Stimulated activated naive CD8-positive, alpha-beta T cell treated with anti-CD3 and anti-CD28 coated beads, Interleukin-15, Interleukin-2, amounts not matched to agents 100 U/mL and 50 U/mL, for 24 hours (primary cell): ENCODE data around the gene TMEM38B.
"Not testable (repeated sequence)": the region's sequence is repeated elsewhere in the genome, so short reads cannot be mapped to it uniquely, and the experiment has no call there.

ENCODE experiments used
- ATAC-seq: fragments of 150-1000 bp; cut with Tn5 transposase; one replicate; pipeline ENCODE4 v1.10.0; 2021
- DNase-seq: peaks from one replicate; pipeline ENCODE4 v3.0.0; 2021

The TMEM38B gene

GRCh38 chr9:105681724-105682123 lies 12.6 kb upstream of the TMEM38B start:
- ATAC-seq (no peak), DNase-seq (no peak)

DNA sequence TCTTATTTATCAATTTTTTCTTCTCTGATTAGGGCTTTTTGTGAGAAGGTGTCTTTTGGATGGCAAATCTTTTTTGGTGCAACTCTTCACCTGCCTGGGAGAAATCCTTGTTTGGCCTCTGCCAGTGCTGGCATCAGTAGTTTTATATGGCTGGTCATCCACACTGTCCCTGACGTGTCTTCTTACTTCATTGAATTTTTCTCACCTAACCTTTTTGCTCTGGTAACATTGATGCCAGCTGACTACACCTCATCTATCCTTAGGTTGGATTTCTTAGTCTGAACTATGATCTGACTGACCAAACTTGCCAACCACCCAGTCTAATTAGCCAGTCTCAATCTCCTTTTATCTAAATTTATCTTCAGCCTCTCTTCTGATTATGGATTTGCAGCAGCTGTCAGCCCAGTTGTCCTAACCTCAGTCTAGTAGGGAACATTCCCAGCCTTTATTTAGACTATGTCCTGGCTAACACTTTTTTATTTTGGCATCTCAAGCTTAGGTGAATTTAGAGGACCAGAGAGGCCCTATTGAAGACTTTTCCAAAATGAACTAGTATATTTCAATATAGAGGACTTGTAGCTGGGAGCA lies 10.6 kb upstream of the TMEM38B start:
- DNase-seq (no peak), ATAC-seq (no peak)

DNA sequence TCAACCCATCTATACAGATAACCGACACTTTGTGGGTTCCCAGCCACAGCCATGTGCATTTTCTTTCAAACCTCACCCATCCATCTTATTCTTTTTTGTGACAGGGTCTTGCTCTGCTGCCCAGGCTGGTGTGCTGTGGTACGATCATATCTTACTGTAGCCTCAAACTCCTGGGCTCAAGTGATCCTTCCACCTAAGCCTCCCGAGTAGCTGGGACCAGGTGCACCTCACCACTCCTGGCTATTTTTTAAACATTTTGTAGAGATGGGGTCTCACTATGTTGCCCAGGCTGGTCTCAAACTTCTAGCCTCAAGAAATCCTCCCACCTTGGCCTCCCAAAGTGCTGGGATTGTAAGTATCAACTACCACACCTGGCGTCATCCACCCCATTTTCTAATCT lies 7.4 kb upstream of the TMEM38B start:
- ATAC-seq, result no peak
- DNase-seq, result no peak

- ATAC-seq, result no peak
Measured at GRCh38 chr9:105690742-105691141, 3.6 kb upstream of the TMEM38B start.

GRCh38 chr9:105693435-105694189 lies 729 bp upstream of the TMEM38B start:
- no peak for DNase-seq
- no peak for ATAC-seq

More at GRCh38 chr9:105690742-105691141, 3.6 kb upstream of the TMEM38B start:
- DNase-seq, result no peak

- DNase-seq (peak; percentile 57), ATAC-seq (peak; percentile 71)
Measured at GRCh38 chr9:105694848-105695581, 674 bp downstream of the TMEM38B start.

DNA sequence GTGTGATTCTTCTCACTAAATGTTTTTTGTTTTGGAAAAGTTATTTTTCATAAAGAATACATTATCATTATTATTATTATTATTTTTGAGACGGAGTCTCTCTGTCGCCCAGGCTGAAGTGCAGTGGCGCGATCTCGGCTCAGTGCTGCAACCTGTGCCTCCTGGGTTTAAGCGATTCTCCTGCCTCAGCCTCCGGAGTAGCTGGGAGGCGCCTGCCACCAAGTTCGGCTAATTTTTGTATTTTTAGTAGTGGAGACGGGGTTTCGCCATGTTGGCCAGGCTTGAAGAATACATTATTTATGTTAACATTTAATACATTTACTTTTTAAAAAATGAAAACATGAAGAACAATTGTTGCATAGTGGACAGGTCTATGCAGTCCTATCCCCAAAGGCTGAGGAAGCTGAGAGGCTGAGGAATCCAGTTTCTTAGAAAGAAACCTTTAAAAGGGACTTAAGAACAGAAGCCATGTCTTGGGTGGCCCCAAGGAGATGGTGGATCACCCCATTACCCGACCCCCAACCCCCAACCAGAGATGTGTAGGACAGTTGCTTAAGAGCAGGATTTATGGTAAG lies 2.0 kb downstream of the TMEM38B start:
- ATAC-seq (no peak), DNase-seq (no peak)

DNA sequence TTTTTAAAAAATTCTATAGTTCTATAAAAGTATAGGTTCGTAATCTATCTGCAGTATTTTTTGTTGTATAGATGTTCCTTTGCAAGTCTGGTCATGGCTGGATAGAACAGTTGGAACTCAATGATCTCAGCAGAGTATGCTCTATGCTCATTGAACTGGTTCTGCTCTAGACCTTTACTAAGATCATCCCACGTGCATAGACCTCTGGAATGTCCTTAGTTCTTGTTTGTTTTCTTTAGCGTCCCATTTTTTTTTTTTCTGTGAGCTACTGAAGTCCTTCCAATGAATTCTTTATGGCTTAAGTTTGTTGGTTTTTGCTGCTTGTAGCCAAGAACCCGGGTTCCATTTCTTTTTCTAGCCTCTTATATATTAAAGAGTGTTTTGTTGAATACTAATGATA lies 3.5 kb downstream of the TMEM38B start:
- DNase-seq (no peak), ATAC-seq (no peak)

GRCh38 chr9:105698348-105698870 lies 4.1 kb downstream of the TMEM38B start:
- no peak for ATAC-seq

DNA sequence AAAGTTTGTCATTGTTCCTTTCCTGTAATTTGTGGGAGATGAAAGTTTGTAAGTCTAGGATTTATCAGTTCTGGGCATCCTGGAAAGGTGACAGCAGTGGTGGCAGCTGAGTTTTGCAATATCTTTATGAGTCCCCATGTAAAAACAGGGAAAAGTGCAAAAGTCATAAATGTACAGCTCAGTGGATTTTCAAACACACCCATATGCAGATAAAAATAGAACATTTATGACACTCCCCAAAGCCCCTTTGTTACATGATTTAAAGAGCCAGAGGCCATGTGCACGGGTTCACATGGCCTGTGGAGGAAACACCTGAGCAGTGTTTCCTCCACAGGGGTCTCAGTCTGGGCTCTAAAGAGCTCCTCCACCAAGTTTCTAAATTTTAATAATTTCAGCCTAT lies 6.3 kb downstream of the TMEM38B start:
- ATAC-seq (no peak), DNase-seq (no peak)

More at GRCh38 chr9:105698348-105698870, 4.1 kb downstream of the TMEM38B start:
- no peak for DNase-seq

DNA sequence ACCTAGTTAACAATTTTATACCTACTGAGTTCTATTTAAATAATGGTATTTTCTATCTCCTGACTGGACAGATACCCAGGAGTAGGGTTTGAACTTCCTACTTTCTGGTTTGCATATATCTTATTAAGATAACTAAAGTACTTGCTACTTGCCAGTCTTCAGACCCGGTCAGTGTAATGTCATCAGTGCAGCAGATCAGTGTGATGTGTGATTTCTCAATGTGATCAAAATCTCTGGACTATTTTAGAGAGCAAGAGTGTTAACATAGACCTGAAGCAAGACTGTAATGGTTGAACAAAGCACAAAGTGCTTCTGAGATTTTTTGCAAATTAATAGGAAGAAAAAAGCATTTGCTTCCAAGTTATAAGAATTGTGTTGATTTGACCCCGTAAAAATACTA lies 6.8 kb downstream of the TMEM38B start:
- DNase-seq, result no peak
- no peak for ATAC-seq

GRCh38 chr9:105702207-105702606 lies 7.9 kb downstream of the TMEM38B start:
- DNase-seq (no peak), ATAC-seq (no peak)

GRCh38 chr9:105703638-105704037 lies 9.3 kb downstream of the TMEM38B start:
- not testable (repeated sequence) for ATAC-seq, DNase-seq

DNA sequence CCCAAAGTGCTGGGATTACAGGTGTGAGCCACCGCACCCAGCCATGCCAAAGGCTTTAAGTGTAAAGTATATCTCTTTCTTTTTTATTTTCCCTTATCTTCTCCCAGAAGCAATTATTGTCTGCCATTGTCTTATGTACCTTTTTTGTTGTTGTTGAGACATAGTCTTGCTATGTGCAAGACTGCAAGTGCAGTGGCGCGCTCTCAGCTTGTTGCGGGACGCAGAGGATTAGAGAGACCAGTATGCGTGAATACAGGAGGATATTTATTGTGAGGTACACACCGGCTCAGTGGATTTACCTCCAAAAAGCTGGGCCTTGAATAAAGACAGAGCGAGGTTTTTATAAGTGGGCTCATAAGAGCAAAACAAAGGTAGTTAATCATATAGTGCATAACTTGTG lies 11.8 kb downstream of the TMEM38B start:
- no peak for ATAC-seq
- DNase-seq, result no peak

DNA sequence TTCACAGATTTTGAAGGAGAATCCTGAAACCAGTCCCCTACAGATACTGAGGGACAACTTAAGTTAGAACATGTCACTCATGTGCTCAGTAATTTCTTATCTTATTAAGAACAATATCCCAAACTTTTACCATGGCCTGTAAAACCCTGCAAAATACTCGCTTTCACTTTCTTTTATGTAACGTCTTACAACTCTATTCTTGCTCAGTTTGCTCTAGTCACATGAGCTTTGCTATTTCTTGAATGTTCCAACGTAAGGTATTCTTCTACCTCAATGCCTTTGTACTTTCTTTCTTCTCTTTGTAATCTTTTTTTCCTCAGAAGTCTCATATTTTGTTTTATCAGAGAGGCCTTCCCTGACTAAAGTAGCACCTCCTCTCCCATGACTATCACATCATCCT lies 14.1 kb downstream of the TMEM38B start:
- ATAC-seq (no peak), DNase-seq (no peak)

- ATAC-seq (no peak), DNase-seq (no peak)
Measured at GRCh38 chr9:105710638-105711037, 16.3 kb downstream of the TMEM38B start.

DNA sequence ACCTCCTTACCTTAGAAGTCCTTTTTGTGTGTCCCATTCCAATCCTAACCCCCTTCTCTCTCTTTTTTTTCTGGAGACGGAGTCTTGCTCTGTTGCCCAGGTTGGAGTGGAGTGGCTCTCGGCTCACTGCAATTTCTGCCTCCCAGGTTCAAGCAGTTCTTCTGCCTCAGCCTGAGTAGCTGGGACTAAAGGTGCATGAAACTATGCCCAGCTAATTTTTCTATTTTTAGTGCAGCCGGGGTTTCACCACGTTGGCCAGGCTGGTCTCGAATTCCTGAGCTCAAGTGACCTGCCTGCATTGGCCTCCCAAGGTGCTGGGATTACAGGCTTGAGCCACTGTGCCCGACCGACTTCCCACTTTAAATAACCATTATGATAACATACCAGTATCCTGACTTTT lies 17.5 kb downstream of the TMEM38B start:
- ATAC-seq (no peak), DNase-seq (no peak)

- DNase-seq (no peak), ATAC-seq (no peak)
Measured at GRCh38 chr9:105712297-105712696, 18.0 kb downstream of the TMEM38B start.

DNA sequence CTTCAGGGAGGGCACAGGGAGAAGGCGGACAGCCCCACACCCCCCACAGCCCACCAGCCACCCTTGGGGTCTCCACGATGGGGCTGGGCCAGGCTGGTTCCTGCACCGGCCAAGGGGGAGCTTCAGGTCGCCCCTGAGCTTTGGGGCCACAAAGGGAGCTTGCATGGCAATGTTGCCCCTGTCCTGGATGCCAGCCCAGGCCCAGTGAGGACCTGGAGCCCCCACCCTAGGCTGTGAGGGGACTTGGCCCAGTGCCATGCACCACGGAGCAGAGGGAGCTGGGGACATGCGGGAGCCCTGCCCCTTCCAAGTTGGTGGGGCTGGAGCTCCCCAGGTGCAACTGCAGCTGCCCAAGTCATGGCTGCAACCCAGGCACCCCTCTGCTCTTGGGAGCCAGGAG lies 18.4 kb downstream of the TMEM38B start:
- no peak for DNase-seq
- no peak for ATAC-seq

- DNase-seq (no peak), ATAC-seq (peak; percentile 43)
Measured at GRCh38 chr9:105713260-105714019, 19.1 kb downstream of the TMEM38B start.

DNA sequence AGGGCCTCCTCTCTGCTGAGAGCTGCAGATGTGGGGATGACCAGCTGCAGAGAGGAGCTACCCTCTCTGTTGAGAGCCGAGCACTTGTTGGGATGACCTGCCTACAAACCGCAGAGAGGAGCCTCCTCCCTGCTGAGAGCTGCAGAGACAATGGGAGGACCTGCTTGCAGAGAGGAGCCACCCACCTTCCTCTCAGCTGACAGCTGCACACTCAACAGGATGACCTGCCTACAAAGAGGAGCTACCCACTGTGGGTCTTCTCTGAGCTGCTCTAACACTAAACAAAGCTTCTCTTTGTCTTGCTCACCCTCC lies 19.6 kb downstream of the TMEM38B start:
- no peak for DNase-seq
- ATAC-seq, result no peak

- ATAC-seq, result no peak
- DNase-seq, result no peak
Measured at GRCh38 chr9:105716146-105716545, 21.8 kb downstream of the TMEM38B start.
